GM18861 (cell line): ENCODE measurements around the gene PRKAB2.
"Not testable (repeated sequence)": the region's sequence is repeated elsewhere in the genome, so short reads cannot be mapped to it uniquely, and the experiment has no call there.

Experiments used
- ATAC-seq: cut with Tn5 transposase; IDR thresholded peaks from one replicate; pipeline ENCODE4 v1.9.1; 2021; ENCODE audit not compliant: unreplicated experiment

PRKAB2 gene

GRCh38 chr1:147111381-147112130 lies 60.7 kb downstream of the PRKAB2 start:
- ATAC-seq, result no peak

GRCh38 chr1:147110872-147111271 lies 61.4 kb downstream of the PRKAB2 start:
- no peak for ATAC-seq

DNA sequence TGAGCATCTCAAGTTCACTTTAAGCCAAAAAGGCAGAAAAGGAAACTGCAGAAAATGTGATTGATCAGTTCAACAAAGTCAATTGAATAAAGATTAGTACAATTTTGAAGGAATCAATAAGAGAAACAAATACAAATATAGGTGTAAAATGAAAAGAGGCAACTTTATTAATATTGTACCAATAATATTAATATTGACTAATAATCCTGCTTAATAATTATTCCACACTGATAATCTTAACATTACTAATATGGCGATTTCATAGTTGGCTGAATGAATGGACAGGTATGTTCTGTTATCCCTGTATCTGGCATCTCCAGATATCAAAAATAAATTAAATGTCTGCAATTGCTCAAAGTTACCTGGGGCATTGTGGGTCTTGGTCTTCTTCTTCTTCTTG lies 61.8 kb downstream of the PRKAB2 start:
- no peak for ATAC-seq

DNA sequence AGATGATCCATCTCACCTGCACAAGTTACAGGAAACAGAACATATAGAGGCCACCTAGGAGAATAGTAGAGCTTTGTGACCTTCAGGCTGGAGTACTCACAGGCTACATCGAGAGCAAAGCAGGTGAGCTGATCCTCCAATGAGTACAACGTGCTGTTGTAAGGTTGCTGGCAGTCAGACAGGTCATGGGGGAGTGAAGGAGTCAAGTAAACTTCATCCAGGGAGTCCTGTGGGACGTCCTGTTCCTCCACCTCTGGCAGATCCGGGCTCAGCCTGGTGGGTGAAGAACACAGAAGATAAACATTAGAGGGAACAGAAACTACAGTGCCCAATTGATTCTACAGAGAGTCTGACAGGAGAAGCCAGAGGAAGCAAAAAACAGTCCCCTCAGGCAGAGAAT lies 62.5 kb downstream of the PRKAB2 start:
- no peak for ATAC-seq

GRCh38 chr1:147109041-147109440 lies 63.2 kb downstream of the PRKAB2 start:
- no peak for ATAC-seq

DNA sequence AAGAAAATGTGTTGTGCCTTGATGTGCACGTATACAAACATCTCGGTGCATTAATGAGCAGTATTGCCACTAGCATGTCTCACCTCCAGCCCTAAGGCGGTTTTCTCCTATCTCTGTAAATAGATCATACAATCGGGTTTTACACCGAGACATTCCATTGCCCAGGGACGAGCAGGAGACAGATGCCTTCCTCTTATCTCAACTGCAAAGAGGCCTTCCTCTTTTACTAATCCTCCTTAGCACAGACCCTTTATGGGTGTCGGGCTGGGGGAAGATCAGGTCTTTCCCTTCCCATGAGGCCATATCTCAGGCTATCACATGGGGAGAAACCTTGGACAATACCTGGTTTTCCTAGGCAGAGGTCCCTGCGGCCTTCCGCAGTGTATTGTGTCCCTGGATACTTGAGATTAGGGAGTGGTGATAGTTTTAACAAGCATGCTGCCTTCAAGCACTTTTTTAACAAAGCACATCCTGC lies 65.8 kb downstream of the PRKAB2 start:
- ATAC-seq, result not testable (repeated sequence)

GRCh38 chr1:147105909-147106308 lies 66.4 kb downstream of the PRKAB2 start:
- ATAC-seq, result no peak
